Measurements from ENCODE around the gene PEX14. TPM values are rescaled to one million over a fixed set of nuclear protein-coding genes. Genes with fewer than 3 reads are reported as not detected.

PEX14 gene
- total and polyA plus RNA-seq, 9 of the 15 experiments (the other 6 are each of a cell fraction or from before 2014, with no cell fraction given): 2.6 to 45.7 (median 22.7) TPM

- TF ChIP-seq CREB3 (tag; conservative IDR thresholded peaks at IDR 0.05; ENCODE audit: low read depth) (no peak), MEF2A (IDR thresholded peaks at IDR 0.05; ENCODE audit: control insufficient read depth, low read depth, low read length) (no peak), ZBTB34 (CRISPR knock-in tag; IDR thresholded peaks at IDR 0.05) (no peak), ERF (CRISPR knock-in tag; IDR thresholded peaks at IDR 0.05) (no peak), ZNF830 (CRISPR knock-in tag; IDR thresholded peaks at IDR 0.05) (no peak), ZNF143 (CRISPR knock-in tag; IDR thresholded peaks at IDR 0.05) (0 out of 2 replicates have a peak, but pooled peaks have one; percentile 17), CREB1 (IDR thresholded peaks at IDR 0.05) (no peak), CREB1 (CRISPR knock-in tag; IDR thresholded peaks at IDR 0.05) (no peak), CHAMP1 (IDR thresholded peaks at IDR 0.05) (no peak), SMARCA5 (IDR thresholded peaks at IDR 0.05) (no peak), LEF1 (IDR thresholded peaks at IDR 0.05) (no peak), DPF2 (IDR thresholded peaks at IDR 0.05) (no peak), PHB (CRISPR knock-in tag; IDR thresholded peaks at IDR 0.05) (no peak), NCOA2 (IDR thresholded peaks at IDR 0.05; ENCODE audit: partially characterized antibody in 2 of 2) (no peak), EHMT2 (IDR thresholded peaks at IDR 0.05) (no peak), NKRF (IDR thresholded peaks at IDR 0.05; ENCODE audit: borderline replicate concordance) (no peak), TRIM24 (IDR thresholded peaks at IDR 0.05) (no peak), ARID2 (IDR thresholded peaks at IDR 0.05) (no peak), AFF1 (IDR thresholded peaks at IDR 0.05; ENCODE audit: low read depth in 1 of 2, partially characterized antibody in 2 of 2) (no peak)
These were observed 39.9 kb downstream of the PEX14 start (continued) for GRCh38 chr1:10514490-10515235.
